HCT116 (cell line): ENCODE results near the gene GGCX.
"Not testable (repeated sequence)": the region's sequence is repeated elsewhere in the genome, so short reads cannot be mapped to it uniquely, and the experiment has no call there.

Experiments used
- EZH2 ChIP-seq: fragments of 200-600 bp; sonication (generic); IDR thresholded peaks from 2 replicates; pipeline ENCODE4 v1.6.1; 2017; ENCODE audit warnings: antibody characterized with exemption, mixed run types
- EZH2phosphoT487 ChIP-seq: fragments of 200-600 bp; IDR thresholded peaks from 2 replicates; pipeline ENCODE4 v1.6.1; 2018; ENCODE audit warnings: antibody characterized with exemption, borderline replicate concordance
- POLR2A ChIP-seq: IDR thresholded peaks from 2 replicates; pipeline ENCODE4 v1.7.0; 2011; ENCODE audit warnings: borderline replicate concordance; ENCODE audit not compliant: insufficient read depth, insufficient read length; ENCODE audit errors: extremely low read depth
- POLR2AphosphoS5 ChIP-seq: IDR thresholded peaks from 2 replicates; pipeline ENCODE4 v1.6.1; 2011; ENCODE audit warnings: mild to moderate bottlenecking, low read depth, low read length, moderate library complexity
- SP1 ChIP-seq: IDR thresholded peaks from 2 replicates; pipeline ENCODE4 v1.6.1; 2012; ENCODE audit warnings: low read depth
- SRF ChIP-seq: IDR thresholded peaks from 2 replicates; pipeline ENCODE4 v1.6.1; 2012; ENCODE audit warnings: low read depth
- ZNF274 ChIP-seq: fragments of 200-500 bp; sonication (Bioruptor generic); IDR thresholded peaks from 2 replicates; pipeline ENCODE4 v1.6.1; 2014; ENCODE audit warnings: mild to moderate bottlenecking, low read depth, low read length, inconsistent platforms
- TF ChIP-seq, protein P1 (sequence below), 3 experiments: fragments of 200-600 bp in 1 of 3; sonication (generic) in 1 of 3; IDR thresholded peaks in 2 of 3; conservative IDR thresholded peaks in 1 of 3; 2 replicates each; pipeline ENCODE4 v1.5.1; 2012 to 2017; ENCODE audit warnings: low read depth in 2 of 3, low read length in 2 of 3, antibody characterized with exemption in 1 of 3, borderline replicate concordance in 1 of 3, control low read depth in 1 of 3, mild to moderate bottlenecking in 1 of 3, mixed read lengths in 1 of 3, mixed run types in 1 of 3, moderate library complexity in 1 of 3; ENCODE audit not compliant: insufficient read depth in 1 of 3
- TF ChIP-seq, protein P2 (sequence below): IDR thresholded peaks from 2 replicates; pipeline ENCODE4 v1.6.1; 2012; ENCODE audit warnings: low read depth
- TF ChIP-seq, protein P3 (sequence below): IDR thresholded peaks from 2 replicates; pipeline ENCODE4 v1.6.1; 2012

DNA sequence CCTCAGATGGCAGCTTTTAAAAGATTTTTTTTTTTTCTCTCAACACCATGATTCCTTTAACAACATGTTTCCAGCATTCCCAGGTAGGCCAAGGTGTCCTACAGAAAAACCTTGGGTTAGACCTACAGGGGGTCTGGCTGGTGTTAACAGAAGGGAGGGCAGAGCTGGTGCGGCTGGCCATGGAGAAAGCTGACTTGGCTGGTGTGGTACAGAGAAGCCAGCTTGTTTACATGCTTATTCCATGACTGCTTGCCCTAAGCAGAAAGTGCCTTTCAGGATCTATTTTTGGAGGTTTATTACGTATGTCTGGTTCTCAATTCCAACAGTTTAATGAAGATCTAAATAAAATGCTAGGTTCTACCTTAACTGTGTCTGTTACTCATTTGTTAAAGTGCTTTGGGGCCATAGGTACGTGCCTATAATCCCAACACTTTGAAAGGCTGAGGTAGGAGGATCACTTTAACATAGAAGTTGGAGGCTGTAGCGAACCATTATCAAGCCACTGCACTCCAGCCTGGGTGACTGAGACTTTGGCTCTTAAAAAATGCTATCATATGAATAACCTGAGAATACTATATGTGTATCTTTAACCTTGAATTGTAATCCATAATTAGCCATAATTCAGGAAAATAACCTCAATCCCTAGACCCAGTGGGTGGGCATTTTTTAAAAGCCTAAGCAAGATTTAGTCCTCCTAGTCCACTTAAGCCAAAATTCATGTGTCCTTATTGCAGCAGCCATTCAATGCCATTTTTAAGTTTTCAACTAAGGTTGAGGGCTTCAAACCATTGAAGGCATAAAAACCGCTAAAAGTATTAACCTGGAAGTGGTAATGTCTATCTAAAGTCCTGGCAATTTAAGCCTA, 16.1 kb downstream of the GGCX start:
- TF ChIP-seq, protein P1, sequence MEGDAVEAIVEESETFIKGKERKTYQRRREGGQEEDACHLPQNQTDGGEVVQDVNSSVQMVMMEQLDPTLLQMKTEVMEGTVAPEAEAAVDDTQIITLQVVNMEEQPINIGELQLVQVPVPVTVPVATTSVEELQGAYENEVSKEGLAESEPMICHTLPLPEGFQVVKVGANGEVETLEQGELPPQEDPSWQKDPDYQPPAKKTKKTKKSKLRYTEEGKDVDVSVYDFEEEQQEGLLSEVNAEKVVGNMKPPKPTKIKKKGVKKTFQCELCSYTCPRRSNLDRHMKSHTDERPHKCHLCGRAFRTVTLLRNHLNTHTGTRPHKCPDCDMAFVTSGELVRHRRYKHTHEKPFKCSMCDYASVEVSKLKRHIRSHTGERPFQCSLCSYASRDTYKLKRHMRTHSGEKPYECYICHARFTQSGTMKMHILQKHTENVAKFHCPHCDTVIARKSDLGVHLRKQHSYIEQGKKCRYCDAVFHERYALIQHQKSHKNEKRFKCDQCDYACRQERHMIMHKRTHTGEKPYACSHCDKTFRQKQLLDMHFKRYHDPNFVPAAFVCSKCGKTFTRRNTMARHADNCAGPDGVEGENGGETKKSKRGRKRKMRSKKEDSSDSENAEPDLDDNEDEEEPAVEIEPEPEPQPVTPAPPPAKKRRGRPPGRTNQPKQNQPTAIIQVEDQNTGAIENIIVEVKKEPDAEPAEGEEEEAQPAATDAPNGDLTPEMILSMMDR (IDR thresholded peaks at IDR 0.05 in 2 of 3, conservative IDR thresholded peaks at IDR 0.05 in 1 of 3; ENCODE audit: borderline replicate concordance in 1 of 3, insufficient read depth in 1 of 3, low read depth in 2 of 3, low read length in 2 of 3): not testable (repeated sequence)
- not testable (repeated sequence) for TF ChIP-seq EZH2, POLR2A, ZNF274, EZH2phosphoT487, SRF, SP1
- TF ChIP-seq POLR2AphosphoS5: peak; percentile 28; the same call in 1 of the 2 replicates
- TF ChIP-seq, protein P2, sequence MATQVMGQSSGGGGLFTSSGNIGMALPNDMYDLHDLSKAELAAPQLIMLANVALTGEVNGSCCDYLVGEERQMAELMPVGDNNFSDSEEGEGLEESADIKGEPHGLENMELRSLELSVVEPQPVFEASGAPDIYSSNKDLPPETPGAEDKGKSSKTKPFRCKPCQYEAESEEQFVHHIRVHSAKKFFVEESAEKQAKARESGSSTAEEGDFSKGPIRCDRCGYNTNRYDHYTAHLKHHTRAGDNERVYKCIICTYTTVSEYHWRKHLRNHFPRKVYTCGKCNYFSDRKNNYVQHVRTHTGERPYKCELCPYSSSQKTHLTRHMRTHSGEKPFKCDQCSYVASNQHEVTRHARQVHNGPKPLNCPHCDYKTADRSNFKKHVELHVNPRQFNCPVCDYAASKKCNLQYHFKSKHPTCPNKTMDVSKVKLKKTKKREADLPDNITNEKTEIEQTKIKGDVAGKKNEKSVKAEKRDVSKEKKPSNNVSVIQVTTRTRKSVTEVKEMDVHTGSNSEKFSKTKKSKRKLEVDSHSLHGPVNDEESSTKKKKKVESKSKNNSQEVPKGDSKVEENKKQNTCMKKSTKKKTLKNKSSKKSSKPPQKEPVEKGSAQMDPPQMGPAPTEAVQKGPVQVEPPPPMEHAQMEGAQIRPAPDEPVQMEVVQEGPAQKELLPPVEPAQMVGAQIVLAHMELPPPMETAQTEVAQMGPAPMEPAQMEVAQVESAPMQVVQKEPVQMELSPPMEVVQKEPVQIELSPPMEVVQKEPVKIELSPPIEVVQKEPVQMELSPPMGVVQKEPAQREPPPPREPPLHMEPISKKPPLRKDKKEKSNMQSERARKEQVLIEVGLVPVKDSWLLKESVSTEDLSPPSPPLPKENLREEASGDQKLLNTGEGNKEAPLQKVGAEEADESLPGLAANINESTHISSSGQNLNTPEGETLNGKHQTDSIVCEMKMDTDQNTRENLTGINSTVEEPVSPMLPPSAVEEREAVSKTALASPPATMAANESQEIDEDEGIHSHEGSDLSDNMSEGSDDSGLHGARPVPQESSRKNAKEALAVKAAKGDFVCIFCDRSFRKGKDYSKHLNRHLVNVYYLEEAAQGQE: not testable (repeated sequence)
- TF ChIP-seq, protein P3, sequence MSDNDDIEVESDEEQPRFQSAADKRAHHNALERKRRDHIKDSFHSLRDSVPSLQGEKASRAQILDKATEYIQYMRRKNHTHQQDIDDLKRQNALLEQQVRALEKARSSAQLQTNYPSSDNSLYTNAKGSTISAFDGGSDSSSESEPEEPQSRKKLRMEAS: not testable (repeated sequence)
